ENCODE results near the gene TRRAP. TPM values are rescaled to one million over a fixed set of nuclear protein-coding genes. Genes with fewer than 3 reads are reported as not detected.
A peak's percentile ranks its signal among the peaks of the same experiment; 100 is the strongest.

The TRRAP gene
- total and polyA plus RNA-seq, 2 of the 4 experiments (the other 2 are of a cell fraction), result 12.5 to 18.1 TPM

DNA sequence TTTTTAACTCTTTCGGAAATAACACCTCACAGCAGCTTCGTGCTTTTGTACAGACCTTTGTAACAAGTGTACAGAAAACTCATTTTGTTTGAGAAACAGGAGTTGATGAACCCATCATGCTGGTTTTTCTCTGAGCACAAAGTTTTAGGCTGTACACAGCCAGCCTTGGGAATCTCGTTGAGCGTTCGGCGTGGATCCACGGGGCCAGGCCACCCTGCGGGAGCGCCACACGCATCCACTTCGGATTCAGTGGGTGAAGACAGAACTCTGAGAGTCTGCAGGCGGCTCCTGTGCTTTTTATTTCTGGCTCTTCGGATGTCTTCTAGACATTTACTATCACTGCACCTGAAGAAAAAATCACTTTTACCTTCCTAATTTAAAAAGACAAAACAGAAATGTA, 134.4 kb downstream of the TRRAP start:
- TF ChIP-seq POLR2A (IDR thresholded peaks at IDR 0.05; ENCODE audit: low read depth, low read length), result no peak
- TF ChIP-seq MXI1 (IDR thresholded peaks at IDR 0.05; ENCODE audit: borderline replicate concordance, low read depth, low read length), result no peak
- TF ChIP-seq, protein P1, sequence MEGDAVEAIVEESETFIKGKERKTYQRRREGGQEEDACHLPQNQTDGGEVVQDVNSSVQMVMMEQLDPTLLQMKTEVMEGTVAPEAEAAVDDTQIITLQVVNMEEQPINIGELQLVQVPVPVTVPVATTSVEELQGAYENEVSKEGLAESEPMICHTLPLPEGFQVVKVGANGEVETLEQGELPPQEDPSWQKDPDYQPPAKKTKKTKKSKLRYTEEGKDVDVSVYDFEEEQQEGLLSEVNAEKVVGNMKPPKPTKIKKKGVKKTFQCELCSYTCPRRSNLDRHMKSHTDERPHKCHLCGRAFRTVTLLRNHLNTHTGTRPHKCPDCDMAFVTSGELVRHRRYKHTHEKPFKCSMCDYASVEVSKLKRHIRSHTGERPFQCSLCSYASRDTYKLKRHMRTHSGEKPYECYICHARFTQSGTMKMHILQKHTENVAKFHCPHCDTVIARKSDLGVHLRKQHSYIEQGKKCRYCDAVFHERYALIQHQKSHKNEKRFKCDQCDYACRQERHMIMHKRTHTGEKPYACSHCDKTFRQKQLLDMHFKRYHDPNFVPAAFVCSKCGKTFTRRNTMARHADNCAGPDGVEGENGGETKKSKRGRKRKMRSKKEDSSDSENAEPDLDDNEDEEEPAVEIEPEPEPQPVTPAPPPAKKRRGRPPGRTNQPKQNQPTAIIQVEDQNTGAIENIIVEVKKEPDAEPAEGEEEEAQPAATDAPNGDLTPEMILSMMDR (conservative IDR thresholded peaks at IDR 0.05; ENCODE audit: low read depth, low read length), result no peak
- TF ChIP-seq MAFK (IDR thresholded peaks at IDR 0.05; ENCODE audit: low read depth, low read length), result no peak
- TF ChIP-seq BHLHE40 (IDR thresholded peaks at IDR 0.05; ENCODE audit: low read depth, low read length), result no peak
- TF ChIP-seq RCOR1 (IDR thresholded peaks at IDR 0.05; ENCODE audit: insufficient replicate concordance, low read length), result no peak
- TF ChIP-seq SMC3 (IDR thresholded peaks at IDR 0.05; ENCODE audit: low read depth, low read length), result no peak
- no peak for TF ChIP-seq NFE2L2 (IDR thresholded peaks at IDR 0.05; ENCODE audit: low read depth, low read length)
- TF ChIP-seq, protein P2, sequence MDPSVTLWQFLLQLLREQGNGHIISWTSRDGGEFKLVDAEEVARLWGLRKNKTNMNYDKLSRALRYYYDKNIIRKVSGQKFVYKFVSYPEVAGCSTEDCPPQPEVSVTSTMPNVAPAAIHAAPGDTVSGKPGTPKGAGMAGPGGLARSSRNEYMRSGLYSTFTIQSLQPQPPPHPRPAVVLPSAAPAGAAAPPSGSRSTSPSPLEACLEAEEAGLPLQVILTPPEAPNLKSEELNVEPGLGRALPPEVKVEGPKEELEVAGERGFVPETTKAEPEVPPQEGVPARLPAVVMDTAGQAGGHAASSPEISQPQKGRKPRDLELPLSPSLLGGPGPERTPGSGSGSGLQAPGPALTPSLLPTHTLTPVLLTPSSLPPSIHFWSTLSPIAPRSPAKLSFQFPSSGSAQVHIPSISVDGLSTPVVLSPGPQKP (IDR thresholded peaks at IDR 0.05; ENCODE audit: borderline replicate concordance, low read depth, low read length), result no peak
- TF ChIP-seq, protein P3, sequence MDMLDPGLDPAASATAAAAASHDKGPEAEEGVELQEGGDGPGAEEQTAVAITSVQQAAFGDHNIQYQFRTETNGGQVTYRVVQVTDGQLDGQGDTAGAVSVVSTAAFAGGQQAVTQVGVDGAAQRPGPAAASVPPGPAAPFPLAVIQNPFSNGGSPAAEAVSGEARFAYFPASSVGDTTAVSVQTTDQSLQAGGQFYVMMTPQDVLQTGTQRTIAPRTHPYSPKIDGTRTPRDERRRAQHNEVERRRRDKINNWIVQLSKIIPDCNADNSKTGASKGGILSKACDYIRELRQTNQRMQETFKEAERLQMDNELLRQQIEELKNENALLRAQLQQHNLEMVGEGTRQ (IDR thresholded peaks at IDR 0.05; ENCODE audit: low read depth, low read length), result no peak
- TF ChIP-seq MAZ (IDR thresholded peaks at IDR 0.05; ENCODE audit: borderline replicate concordance, low read depth, low read length), result no peak
- TF ChIP-seq FOS (IDR thresholded peaks at IDR 0.05; ENCODE audit: low read depth, low read length), result no peak
- no peak for TF ChIP-seq CEBPB (IDR thresholded peaks at IDR 0.05; ENCODE audit: low read depth, low read length)
- TF ChIP-seq RAD21 (IDR thresholded peaks at IDR 0.05; ENCODE audit: low read length), result no peak
- no peak for TF ChIP-seq RFX5 (IDR thresholded peaks at IDR 0.05; ENCODE audit: low read depth, low read length)
- no peak for TF ChIP-seq CHD1 (IDR thresholded peaks at IDR 0.05; ENCODE audit: low read depth, low read length)
- no peak for DNase-seq
- ATAC-seq (ENCODE audit: low read depth), result no peak
- ChIA-PET CTCF (no interaction called here), POLR2A (ENCODE audit: unreplicated experiment) (no interaction called here)
- dilution Hi-C loops (cut with HindIII; ENCODE audit: low sequenced_read_pairs, unreplicated experiment) (no loop called here), intact Hi-C loops (cut with micrococcal nuclease) (no loop called here), in situ Hi-C loops (cut with MboI; ENCODE audit: low sequenced_read_pairs) (no loop called here)
- Histone ChIP-seq H3K4me1 (ENCODE audit: control insufficient read depth, insufficient read depth, low read length) (no peaks in the 10 kb centered on the region), H3K9me3 (ENCODE audit: control insufficient read depth, insufficient read depth, low read length) (no peaks in the 10 kb centered on the region), H2BK15ac (ENCODE audit: low read depth, low read length) (no peak overlapping the region), H2BK120ac (ENCODE audit: low read depth, low read length) (no peak overlapping the region), H4K91ac (ENCODE audit: insufficient read depth, low read depth, low read length) (no peak overlapping the region), H4K5ac (ENCODE audit: low read depth, low read length) (no peak overlapping the region), H3K79me1 (ENCODE audit: low read depth in 1 of 2, low read length in 2 of 2) (peaks cover 0 to 13% of the 10 kb centered on the region in 2 experiments; a peak in 2 of 4 replicates), H2AK5ac (ENCODE audit: low read depth, low read length) (no peak overlapping the region), H3K18ac (ENCODE audit: low read depth, low read length) (no peak overlapping the region), H3K9me1 (ENCODE audit: insufficient read depth, low read length) (0 out of 2 replicates have a peak, but pooled peaks cover 4% of the 10 kb centered on the region), H3K56ac (ENCODE audit: extremely low read depth, insufficient read depth, low read length) (no peak overlapping the region), H3K27ac (ENCODE audit: insufficient read depth, low read length) (no peak overlapping the region), H3K36me3 (ENCODE audit: control insufficient read depth, insufficient read depth, low read length) (peaks cover 63% of the 10 kb centered on the region), H4K20me1 (ENCODE audit: insufficient read depth, low read length) (peaks cover 5% of the 10 kb centered on the region; the same call in 1 of the 2 replicates), H3K27me3 (ENCODE audit: control insufficient read depth, insufficient read depth, low read length) (no peaks in the 10 kb centered on the region), H2BK5ac (ENCODE audit: low read depth, low read length, poor library complexity, severe bottlenecking) (no peak overlapping the region), H3K23ac (ENCODE audit: low read depth, low read length) (no peak overlapping the region), H3K4me2 (ENCODE audit: low read depth, low read length) (no peak overlapping the region), H2AFZ (replicated peaks; ENCODE audit: low read length, poor library complexity) (no peak overlapping the region), H2AK9ac (replicated peaks; ENCODE audit: low read depth, low read length, poor library complexity) (no peak overlapping the region), H3K14ac (replicated peaks; ENCODE audit: low read depth, low read length) (no peak overlapping the region), H3K9ac (ENCODE audit: low read depth, low read length) (no peak overlapping the region), H4K8ac (ENCODE audit: low read depth in 2 of 2, low read length in 2 of 2) (no peak overlapping the region), H3K4me3 (ENCODE audit: insufficient read depth, low read depth, low read length) (no peak overlapping the region), H3K4ac (ENCODE audit: low read depth, low read length) (no peak overlapping the region), H2BK20ac (ENCODE audit: low read depth, low read length) (no peak overlapping the region)
- BruUV-seq (replicated peaks), result TSS peak; percentile 80
- 99% methylated on average over 10 of the region's 13 CpGs; no CpG with 5 or more reads in 1 of the 2 experiments for WGBS, 2 experiments (ENCODE audit: extremely low coverage in 2 of 2, insufficient read length in 1 of 2)
